Measurements from ENCODE around the gene ABCF3.
"Not testable (repeated sequence)": the region's sequence is repeated elsewhere in the genome, so short reads cannot be mapped to it uniquely, and the experiment has no call there.

Gene ABCF3

GRCh38 chr3:184186184-184186901 lies at the start of gene ABCF3:
ABCF3 (plus strand) TSS chr3:184186199; CDS start chr3:184186208, 9 bp downstream.
- H3K9me3 ChIP-seq (ENCODE audit: control insufficient read depth in 5 of 5, low read length in 5 of 5): no peaks in the 10 kb centered on the region
- H3K27me3 ChIP-seq (ENCODE audit: control insufficient read depth in 5 of 5, insufficient read depth in 4 of 5, low read length in 5 of 5): no peaks in the 10 kb centered on the region
- H3K4me1 ChIP-seq (ENCODE audit: control insufficient read depth in 5 of 5, insufficient read depth in 5 of 5, low read length in 5 of 5): peaks cover 3 to 38% (median 24%) of the 10 kb centered on the region in 5 donors
- peak within 1 kb of the TSS; percentile 97 for H3K27ac ChIP-seq (ENCODE audit: low read depth, low read length)
- peak within 1 kb of the TSS; percentile 83 to 96 (median 93) for H3K4me3 ChIP-seq (ENCODE audit: low read depth in 1 of 5, low read length in 5 of 5)
- peaks cover 19 to 72% (median 62%) of the 10 kb centered on the region in 5 donors for H3K36me3 ChIP-seq (ENCODE audit: control insufficient read depth in 5 of 5, insufficient read depth in 5 of 5, low read length in 5 of 5)
- H3K9ac ChIP-seq (ENCODE audit: low read length in 5 of 5): peak within 1 kb of the TSS; percentile 71 to 94 (median 78)

- no peak overlapping the region for H3K4me3 ChIP-seq (ENCODE audit: low read depth in 1 of 5, low read length in 5 of 5)
- peaks cover 25 to 75% (median 64%) of the 10 kb centered on the region in 5 donors for H3K36me3 ChIP-seq (ENCODE audit: control insufficient read depth in 5 of 5, insufficient read depth in 5 of 5, low read length in 5 of 5)
- H3K27me3 ChIP-seq (ENCODE audit: control insufficient read depth in 5 of 5, insufficient read depth in 4 of 5, low read length in 5 of 5): no peaks in the 10 kb centered on the region
- H3K9ac ChIP-seq (ENCODE audit: low read length in 5 of 5): no peak overlapping the region
- peaks cover 3 to 21% (median 20%) of the 10 kb centered on the region in 5 donors for H3K4me1 ChIP-seq (ENCODE audit: control insufficient read depth in 5 of 5, insufficient read depth in 5 of 5, low read length in 5 of 5)
- no peaks in the 10 kb centered on the region for H3K9me3 ChIP-seq (ENCODE audit: control insufficient read depth in 5 of 5, low read length in 5 of 5)
- H3K27ac ChIP-seq (ENCODE audit: low read depth, low read length): no peak overlapping the region
These were observed 45.6 kb upstream of the ABCF3 start for GRCh38 chr3:184140436-184140835.

- H3K36me3 ChIP-seq (ENCODE audit: control insufficient read depth in 5 of 5, insufficient read depth in 5 of 5, low read length in 5 of 5): peaks cover 19 to 85% (median 69%) of the 10 kb centered on the region in 5 donors
These were observed 43.8 kb upstream of the ABCF3 start for GRCh38 chr3:184142199-184142598.

GRCh38 chr3:184143327-184143726 lies 42.7 kb upstream of the ABCF3 start:
- Histone ChIP-seq H3K27me3 (ENCODE audit: control insufficient read depth in 5 of 5, insufficient read depth in 4 of 5, low read length in 5 of 5) (no peaks in the 10 kb centered on the region), H3K4me3 (ENCODE audit: low read depth in 1 of 5, low read length in 5 of 5) (no peak overlapping the region), H3K36me3 (ENCODE audit: control insufficient read depth in 5 of 5, insufficient read depth in 5 of 5, low read length in 5 of 5) (peaks cover 19 to 76% (median 67%) of the 10 kb centered on the region in 5 donors), H3K27ac (ENCODE audit: low read depth, low read length) (no peak overlapping the region), H3K9me3 (ENCODE audit: control insufficient read depth in 5 of 5, low read length in 5 of 5) (no peaks in the 10 kb centered on the region), H3K9ac (ENCODE audit: low read length in 5 of 5) (no peak overlapping the region), H3K4me1 (ENCODE audit: control insufficient read depth in 5 of 5, insufficient read depth in 5 of 5, low read length in 5 of 5) (peaks cover 0 to 6% (median 0%) of the 10 kb centered on the region in 5 donors)

More at GRCh38 chr3:184142199-184142598, 43.8 kb upstream of the ABCF3 start:
- Histone ChIP-seq H3K27me3 (ENCODE audit: control insufficient read depth in 5 of 5, insufficient read depth in 4 of 5, low read length in 5 of 5) (no peaks in the 10 kb centered on the region), H3K4me3 (ENCODE audit: low read depth in 1 of 5, low read length in 5 of 5) (no peak overlapping the region), H3K9me3 (ENCODE audit: control insufficient read depth in 5 of 5, low read length in 5 of 5) (no peaks in the 10 kb centered on the region), H3K27ac (ENCODE audit: low read depth, low read length) (no peak overlapping the region), H3K9ac (ENCODE audit: low read length in 5 of 5) (no peak overlapping the region), H3K4me1 (ENCODE audit: control insufficient read depth in 5 of 5, insufficient read depth in 5 of 5, low read length in 5 of 5) (peaks cover 0 to 6% (median 2%) of the 10 kb centered on the region in 5 donors)

GRCh38 chr3:184144505-184144904 lies 41.5 kb upstream of the ABCF3 start:
- H3K27ac ChIP-seq (ENCODE audit: low read depth, low read length): no peak overlapping the region
- no peaks in the 10 kb centered on the region for H3K9me3 ChIP-seq (ENCODE audit: control insufficient read depth in 5 of 5, low read length in 5 of 5)

GRCh38 chr3:184145111-184145524 lies 40.9 kb upstream of the ABCF3 start:
- peaks cover 17 to 63% (median 62%) of the 10 kb centered on the region in 5 donors for H3K36me3 ChIP-seq (ENCODE audit: control insufficient read depth in 5 of 5, insufficient read depth in 5 of 5, low read length in 5 of 5)
- H3K9ac ChIP-seq (ENCODE audit: low read length in 5 of 5): peak overlapping the region in 1 of 5 donors; percentile 4
- H3K9me3 ChIP-seq (ENCODE audit: control insufficient read depth in 5 of 5, low read length in 5 of 5): no peaks in the 10 kb centered on the region
- H3K27me3 ChIP-seq (ENCODE audit: control insufficient read depth in 5 of 5, insufficient read depth in 4 of 5, low read length in 5 of 5): no peaks in the 10 kb centered on the region
- H3K27ac ChIP-seq (ENCODE audit: low read depth, low read length): no peak overlapping the region
- no peak overlapping the region for H3K4me3 ChIP-seq (ENCODE audit: low read depth in 1 of 5, low read length in 5 of 5)
- peaks cover 0 to 6% (median 0%) of the 10 kb centered on the region in 5 donors for H3K4me1 ChIP-seq (ENCODE audit: control insufficient read depth in 5 of 5, insufficient read depth in 5 of 5, low read length in 5 of 5)

More at GRCh38 chr3:184144505-184144904, 41.5 kb upstream of the ABCF3 start:
- no peak overlapping the region for H3K9ac ChIP-seq (ENCODE audit: low read length in 5 of 5)
- peaks cover 0 to 6% (median 0%) of the 10 kb centered on the region in 5 donors for H3K4me1 ChIP-seq (ENCODE audit: control insufficient read depth in 5 of 5, insufficient read depth in 5 of 5, low read length in 5 of 5)
- H3K27me3 ChIP-seq (ENCODE audit: control insufficient read depth in 5 of 5, insufficient read depth in 4 of 5, low read length in 5 of 5): no peaks in the 10 kb centered on the region
- peaks cover 19 to 67% (median 64%) of the 10 kb centered on the region in 5 donors for H3K36me3 ChIP-seq (ENCODE audit: control insufficient read depth in 5 of 5, insufficient read depth in 5 of 5, low read length in 5 of 5)
- no peak overlapping the region for H3K4me3 ChIP-seq (ENCODE audit: low read depth in 1 of 5, low read length in 5 of 5)

- H3K27ac ChIP-seq (ENCODE audit: low read depth, low read length): no peak overlapping the region
- no peaks in the 10 kb centered on the region for H3K27me3 ChIP-seq (ENCODE audit: control insufficient read depth in 5 of 5, insufficient read depth in 4 of 5, low read length in 5 of 5)
- H3K9ac ChIP-seq (ENCODE audit: low read length in 5 of 5): peak overlapping the region in 1 of 5 donors; percentile 4
- peaks cover 0 to 6% (median 0%) of the 10 kb centered on the region in 5 donors for H3K4me1 ChIP-seq (ENCODE audit: control insufficient read depth in 5 of 5, insufficient read depth in 5 of 5, low read length in 5 of 5)
- H3K9me3 ChIP-seq (ENCODE audit: control insufficient read depth in 5 of 5, low read length in 5 of 5): no peaks in the 10 kb centered on the region
- peaks cover 15 to 56% (median 55%) of the 10 kb centered on the region in 5 donors for H3K36me3 ChIP-seq (ENCODE audit: control insufficient read depth in 5 of 5, insufficient read depth in 5 of 5, low read length in 5 of 5)
- no peak overlapping the region for H3K4me3 ChIP-seq (ENCODE audit: low read depth in 1 of 5, low read length in 5 of 5)
These were observed 40.2 kb upstream of the ABCF3 start for GRCh38 chr3:184145751-184146270.

- Histone ChIP-seq H3K27me3 (ENCODE audit: control insufficient read depth in 5 of 5, insufficient read depth in 4 of 5, low read length in 5 of 5) (no peaks in the 10 kb centered on the region), H3K9ac (ENCODE audit: low read length in 5 of 5) (peak overlapping the region in 1 of 5 donors; percentile 30), H3K4me3 (ENCODE audit: low read depth in 1 of 5, low read length in 5 of 5) (no peak overlapping the region), H3K4me1 (ENCODE audit: control insufficient read depth in 5 of 5, insufficient read depth in 5 of 5, low read length in 5 of 5) (peaks cover 0 to 6% (median 0%) of the 10 kb centered on the region in 5 donors), H3K9me3 (ENCODE audit: control insufficient read depth in 5 of 5, low read length in 5 of 5) (no peaks in the 10 kb centered on the region), H3K36me3 (ENCODE audit: control insufficient read depth in 5 of 5, insufficient read depth in 5 of 5, low read length in 5 of 5) (peaks cover 9 to 34% (median 32%) of the 10 kb centered on the region in 5 donors), H3K27ac (ENCODE audit: low read depth, low read length) (no peak overlapping the region)
These were observed 37.9 kb upstream of the ABCF3 start for GRCh38 chr3:184148076-184148475.

- H3K27ac ChIP-seq (ENCODE audit: low read depth, low read length): no peak overlapping the region
- no peak overlapping the region for H3K4me3 ChIP-seq (ENCODE audit: low read depth in 1 of 5, low read length in 5 of 5)
- H3K9me3 ChIP-seq (ENCODE audit: control insufficient read depth in 5 of 5, low read length in 5 of 5): no peaks in the 10 kb centered on the region
- no peak overlapping the region for H3K9ac ChIP-seq (ENCODE audit: low read length in 5 of 5)
- peaks cover under 1 to 23% (median 22%) of the 10 kb centered on the region in 5 donors for H3K36me3 ChIP-seq (ENCODE audit: control insufficient read depth in 5 of 5, insufficient read depth in 5 of 5, low read length in 5 of 5)
- no peaks in the 10 kb centered on the region for H3K27me3 ChIP-seq (ENCODE audit: control insufficient read depth in 5 of 5, insufficient read depth in 4 of 5, low read length in 5 of 5)
- H3K4me1 ChIP-seq (ENCODE audit: control insufficient read depth in 5 of 5, insufficient read depth in 5 of 5, low read length in 5 of 5): peaks cover 0 to 9% (median 2%) of the 10 kb centered on the region in 5 donors
These were observed 36.9 kb upstream of the ABCF3 start for GRCh38 chr3:184149123-184149522.

- Histone ChIP-seq H3K4me1 (ENCODE audit: control insufficient read depth in 5 of 5, insufficient read depth in 5 of 5, low read length in 5 of 5) (peaks cover 0 to 13% (median 8%) of the 10 kb centered on the region in 5 donors), H3K36me3 (ENCODE audit: control insufficient read depth in 5 of 5, insufficient read depth in 5 of 5, low read length in 5 of 5) (peaks cover 0 to 17% (median 15%) of the 10 kb centered on the region in 5 donors)
- H3K9ac ChIP-seq (ENCODE audit: low read length in 5 of 5); H3K9me3 ChIP-seq (ENCODE audit: control insufficient read depth in 5 of 5, low read length in 5 of 5); H3K27me3 ChIP-seq (ENCODE audit: control insufficient read depth in 5 of 5, insufficient read depth in 4 of 5, low read length in 5 of 5); H3K27ac ChIP-seq (ENCODE audit: low read depth, low read length); H3K4me3 ChIP-seq (ENCODE audit: low read depth in 1 of 5, low read length in 5 of 5): not testable (repeated sequence)
These were observed 36.2 kb upstream of the ABCF3 start for GRCh38 chr3:184149770-184150169.

All from subcutaneous abdominal adipose tissue (tissue), 5 donors.